Measurements from ENCODE around the gene SH3PXD2A.

DNA sequence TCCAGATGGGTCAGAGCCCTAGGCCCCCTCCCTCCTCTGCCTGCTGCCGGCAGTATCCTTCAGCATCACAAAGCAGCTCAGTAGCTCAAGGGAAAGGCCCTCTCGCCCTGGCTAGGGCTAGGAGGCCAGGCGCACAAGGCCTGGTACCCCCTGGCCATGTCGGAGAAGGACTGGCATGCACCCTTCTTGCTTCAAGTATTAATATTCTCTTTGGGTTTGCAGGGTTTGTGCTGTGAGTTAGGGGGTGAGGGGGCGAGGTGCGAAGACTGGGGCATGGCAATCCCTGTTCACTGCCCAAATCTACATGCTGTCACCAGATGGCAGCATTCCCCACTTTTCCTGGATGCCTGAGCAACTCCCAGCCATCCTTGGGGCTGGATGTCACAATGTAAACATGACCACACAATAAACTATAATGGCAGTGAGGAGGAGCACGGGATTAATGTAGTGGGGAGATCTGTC, 256.7 kb downstream of the SH3PXD2A start:
- TF ChIP-seq EZH2 (IDR thresholded peaks at IDR 0.05; ENCODE audit: borderline replicate concordance, control insufficient read depth, low read depth, low read length) = no peak
- TF ChIP-seq CTCF (IDR thresholded peaks at IDR 0.05 in 2 of 3, conservative IDR thresholded peaks at IDR 0.05 in 1 of 3; ENCODE audit: control insufficient read depth in 2 of 3, extremely low read depth in 1 of 3, insufficient read depth in 1 of 3, low read depth in 3 of 3, low read length in 3 of 3) = peak; percentile 42 to 66 (median 46); a peak in 5 of 6 replicates
- no peak for TF ChIP-seq NFYB (IDR thresholded peaks at IDR 0.05; ENCODE audit: insufficient read depth, low read depth, low read length)
- TF ChIP-seq POLR2AphosphoS5 (IDR thresholded peaks at IDR 0.05; ENCODE audit: low read length) = no peak
- no peak for TF ChIP-seq POLR2A (IDR thresholded peaks at IDR 0.05; ENCODE audit: low read depth, low read length)

All from GM12878 (cell line).